ENCODE measurements around the gene SMIM20.

The SMIM20 gene

GRCh38 chr4:25890571-25891485, 23.2 kb upstream of the SMIM20 start:
- no peaks in the 10 kb centered on the region for H3K36me3 ChIP-seq (ENCODE audit: low read length)
- H3K4me3 ChIP-seq (ENCODE audit: insufficient read depth, low read length, poor library complexity, severe bottlenecking): no peak overlapping the region
- TF ChIP-seq CTCF (IDR thresholded peaks at IDR 0.05; ENCODE audit: insufficient read depth, low read length, poor library complexity, severe bottlenecking) (no peak), EZH2phosphoT487 (conservative IDR thresholded peaks at IDR 0.05; ENCODE audit: low read length) (no peak)
- H3K9me3 ChIP-seq (ENCODE audit: insufficient read depth, low read length): no peaks in the 10 kb centered on the region
- no peaks in the 10 kb centered on the region for H4K20me1 ChIP-seq (ENCODE audit: low read depth, low read length)
- H3K4me2 ChIP-seq (ENCODE audit: low read depth, low read length, poor library complexity, severe bottlenecking): no peak overlapping the region
- H3F3A ChIP-seq (ENCODE audit: insufficient read depth): no peaks in the 10 kb centered on the region
- H3K27ac ChIP-seq (ENCODE audit: low read depth, low read length): no peak overlapping the region
- H3K9me2 ChIP-seq (replicated peaks; ENCODE audit: insufficient read depth, low read length): no peaks in the 10 kb centered on the region
- H2AFZ ChIP-seq (ENCODE audit: low read depth, low read length, severe bottlenecking): no peak overlapping the region
- H3K27me3 ChIP-seq (ENCODE audit: low read length): no peaks in the 10 kb centered on the region
- H3K9ac ChIP-seq (ENCODE audit: low read length): no peak overlapping the region
- no peaks in the 10 kb centered on the region for H3K79me2 ChIP-seq (ENCODE audit: insufficient read depth, low read length)

- Histone ChIP-seq H3K9ac (ENCODE audit: low read length) (no peak overlapping the region), H3K27me3 (ENCODE audit: low read length) (no peaks in the 10 kb centered on the region), H4K20me1 (ENCODE audit: low read depth, low read length) (no peaks in the 10 kb centered on the region), H3K27ac (ENCODE audit: low read depth, low read length) (no peak overlapping the region), H3K79me2 (ENCODE audit: insufficient read depth, low read length) (no peaks in the 10 kb centered on the region), H3K9me2 (replicated peaks; ENCODE audit: insufficient read depth, low read length) (no peaks in the 10 kb centered on the region), H3K4me3 (ENCODE audit: insufficient read depth, low read length, poor library complexity, severe bottlenecking) (no peak overlapping the region), H3K4me2 (ENCODE audit: low read depth, low read length, poor library complexity, severe bottlenecking) (no peak overlapping the region), H3K9me3 (ENCODE audit: insufficient read depth, low read length) (no peaks in the 10 kb centered on the region), H3F3A (ENCODE audit: insufficient read depth) (no peaks in the 10 kb centered on the region), H3K36me3 (ENCODE audit: low read length) (no peaks in the 10 kb centered on the region), H2AFZ (ENCODE audit: low read depth, low read length, severe bottlenecking) (no peak overlapping the region)
- TF ChIP-seq EZH2phosphoT487 (conservative IDR thresholded peaks at IDR 0.05; ENCODE audit: low read length): no peak
- no peak for TF ChIP-seq CTCF (IDR thresholded peaks at IDR 0.05; ENCODE audit: insufficient read depth, low read length, poor library complexity, severe bottlenecking)
Measured at GRCh38 chr4:25892796-25893195, 21.2 kb upstream of the SMIM20 start.

- no peak overlapping the region for H3K27ac ChIP-seq (ENCODE audit: low read depth, low read length)
Measured at GRCh38 chr4:25896776-25897539, 17.1 kb upstream of the SMIM20 start.

More at GRCh38 chr4:25896776-25897539, 17.1 kb upstream of the SMIM20 start:
- H3K9me2 ChIP-seq (replicated peaks; ENCODE audit: insufficient read depth, low read length): no peaks in the 10 kb centered on the region
- H3F3A ChIP-seq (ENCODE audit: insufficient read depth): no peaks in the 10 kb centered on the region
- H3K79me2 ChIP-seq (ENCODE audit: insufficient read depth, low read length): no peaks in the 10 kb centered on the region
- H3K36me3 ChIP-seq (ENCODE audit: low read length): no peaks in the 10 kb centered on the region
- no peak overlapping the region for H3K4me2 ChIP-seq (ENCODE audit: low read depth, low read length, poor library complexity, severe bottlenecking)
- H2AFZ ChIP-seq (ENCODE audit: low read depth, low read length, severe bottlenecking): no peak overlapping the region
- TF ChIP-seq CTCF (IDR thresholded peaks at IDR 0.05; ENCODE audit: insufficient read depth, low read length, poor library complexity, severe bottlenecking): no peak
- TF ChIP-seq EZH2phosphoT487 (conservative IDR thresholded peaks at IDR 0.05; ENCODE audit: low read length): no peak
- H3K27me3 ChIP-seq (ENCODE audit: low read length): no peaks in the 10 kb centered on the region
- no peak overlapping the region for H3K9ac ChIP-seq (ENCODE audit: low read length)
- no peak overlapping the region for H3K4me3 ChIP-seq (ENCODE audit: insufficient read depth, low read length, poor library complexity, severe bottlenecking)
- no peaks in the 10 kb centered on the region for H4K20me1 ChIP-seq (ENCODE audit: low read depth, low read length)
- H3K9me3 ChIP-seq (ENCODE audit: insufficient read depth, low read length): no peaks in the 10 kb centered on the region

All from SU-DHL-6 (cell line).